Breast epithelium (tissue), 3 donors: ENCODE data around the gene CREB3L4.

ENCODE experiments used
- CTCF ChIP-seq, 3 donors: fragments of 450-650 bp; IDR thresholded peaks; one replicate each; pipeline ENCODE4 v1.5.1; 2016 to 2017; ENCODE audit warnings: antibody characterized with exemption in 3 of 3, mild to moderate bottlenecking in 3 of 3, moderate library complexity in 3 of 3
- POLR2A ChIP-seq: fragments of 450-650 bp; IDR thresholded peaks from one replicate; pipeline ENCODE4 v1.6.1; 2016; ENCODE audit warnings: antibody characterized with exemption, mild to moderate bottlenecking, moderate library complexity
- POLR2AphosphoS5 ChIP-seq, 3 donors: sonication (generic); formaldehyde crosslinking; IDR thresholded peaks; one replicate each; pipeline ENCODE4 v1.6.1; 2017; ENCODE audit warnings: antibody characterized with exemption in 3 of 3

- no peak for TF ChIP-seq CTCF (IDR thresholded peaks at IDR 0.05)
- TF ChIP-seq POLR2A: no peak
- no peak for TF ChIP-seq POLR2AphosphoS5 (IDR thresholded peaks at IDR 0.05)
Measured at GRCh38 chr1:154014154-154014907, 46.6 kb downstream of the CREB3L4 start.
